SK-N-SH treated with all-trans-retinoic acid at 6 μM for 48 hours (cell line): ENCODE measurements around the gene CPTP.

ENCODE experiments used
- ATAC-seq: fragments of 200-7000 bp; cut with Tn5 transposase; 3 replicates; pipeline ENCODE4 v1.9.1; 2020; ENCODE audit warnings: mild to moderate bottlenecking, moderate library complexity
- ARNTL ChIP-seq: fragments of 450-650 bp; formaldehyde crosslinking; IDR thresholded peaks from 2 replicates; pipeline ENCODE4 v1.5.0; 2020; ENCODE audit warnings: low read depth, mild to moderate bottlenecking, moderate library complexity, borderline replicate concordance
- BACH2 ChIP-seq: fragments of 250-450 bp; sonication (Bioruptor Pico); IDR thresholded peaks from 2 replicates; pipeline ENCODE4 v1.9.0; 2021; ENCODE audit warnings: mild to moderate bottlenecking, borderline replicate concordance
- CSRNP3 ChIP-seq: fragments of 250-450 bp; sonication (Bioruptor Pico); IDR thresholded peaks from 2 replicates; pipeline ENCODE4 v1.5.1; 2021; ENCODE audit warnings: mild to moderate bottlenecking, moderate library complexity
- ESRRG ChIP-seq: fragments of 250-450 bp; sonication (Bioruptor Pico); IDR thresholded peaks from 2 replicates; pipeline ENCODE4 v1.6.1; 2021; ENCODE audit warnings: mild to moderate bottlenecking
- GLIS3 ChIP-seq: fragments of 250-450 bp; sonication (Bioruptor Pico); IDR thresholded peaks from 2 replicates; pipeline ENCODE4 v1.5.0; 2020; ENCODE audit warnings: mild to moderate bottlenecking, moderate library complexity
- ISL1 ChIP-seq: fragments of 250-450 bp; sonication (Bioruptor Pico); IDR thresholded peaks from 2 replicates; pipeline ENCODE4 v2.1.2; 2022; ENCODE audit warnings: mild to moderate bottlenecking, moderate library complexity
- OSR1 ChIP-seq: fragments of 250-450 bp; sonication (Bioruptor Pico); IDR thresholded peaks from 2 replicates; pipeline ENCODE4 v1.8.0; 2022; ENCODE audit warnings: moderate library complexity, mild to moderate bottlenecking, inconsistent platforms
- PPARA ChIP-seq: fragments of 250-450 bp; sonication (Bioruptor Pico); IDR thresholded peaks from 2 replicates; pipeline ENCODE4 v1.5.0; 2020; ENCODE audit warnings: mild to moderate bottlenecking, borderline replicate concordance
- SNAI2 ChIP-seq: fragments of 250-450 bp; sonication (Bioruptor Pico); IDR thresholded peaks from 2 replicates; pipeline ENCODE4 v1.5.0; 2020; ENCODE audit warnings: mild to moderate bottlenecking, moderate library complexity
- TCF4 ChIP-seq: fragments of 250-450 bp; sonication (Bioruptor Pico); IDR thresholded peaks from 2 replicates; pipeline ENCODE4 v1.8.0; 2021; ENCODE audit warnings: mild to moderate bottlenecking, moderate library complexity, borderline replicate concordance
- TOX ChIP-seq: fragments of 250-450 bp; sonication (Bioruptor Pico); IDR thresholded peaks from 2 replicates; pipeline ENCODE4 v1.8.0; 2021; ENCODE audit warnings: mild to moderate bottlenecking, moderate library complexity, borderline replicate concordance
- ZC3H10 ChIP-seq: fragments of 250-450 bp; sonication (Bioruptor Pico); IDR thresholded peaks from 2 replicates; pipeline ENCODE4 v1.5.1; 2021; ENCODE audit warnings: mild to moderate bottlenecking, moderate library complexity
- ZFP3 ChIP-seq: fragments of 250-450 bp; sonication (Bioruptor Pico); IDR thresholded peaks from 2 replicates; pipeline ENCODE4 v1.5.0; 2020; ENCODE audit warnings: mild to moderate bottlenecking, moderate library complexity
- ZFP30 ChIP-seq: fragments of 450-650 bp; formaldehyde crosslinking; IDR thresholded peaks from 2 replicates; pipeline ENCODE4 v1.5.0; 2022; ENCODE audit warnings: mild to moderate bottlenecking, moderate library complexity
- ZNF565 ChIP-seq: fragments of 450-650 bp; formaldehyde crosslinking; conservative IDR thresholded peaks from 2 replicates; pipeline ENCODE4 v1.5.0; 2020; ENCODE audit warnings: low read depth, mild to moderate bottlenecking, moderate library complexity
- ZNF70 ChIP-seq: fragments of 450-650 bp; formaldehyde crosslinking; IDR thresholded peaks from 2 replicates; pipeline ENCODE4 v1.5.0; 2020; ENCODE audit warnings: mild to moderate bottlenecking, moderate library complexity
- ZNF8 ChIP-seq: fragments of 450-650 bp; formaldehyde crosslinking; IDR thresholded peaks from 2 replicates; pipeline ENCODE4 v1.5.0; 2020; ENCODE audit warnings: mild to moderate bottlenecking, moderate library complexity
- TF ChIP-seq, protein P1 (sequence below): fragments of 250-450 bp; sonication (Bioruptor Pico); IDR thresholded peaks from 2 replicates; pipeline ENCODE4 v1.8.0; 2020; ENCODE audit warnings: mild to moderate bottlenecking, moderate library complexity, borderline replicate concordance
- TF ChIP-seq, protein P2 (sequence below): fragments of 250-450 bp; sonication (Bioruptor Pico); IDR thresholded peaks from 2 replicates; pipeline ENCODE4 v1.5.0; 2020; ENCODE audit warnings: mild to moderate bottlenecking, moderate library complexity
- TF ChIP-seq, protein P3 (sequence below): fragments of 250-450 bp; sonication (Bioruptor Pico); IDR thresholded peaks from 2 replicates; pipeline ENCODE4 v1.5.1; 2020; ENCODE audit warnings: low read depth, mild to moderate bottlenecking, moderate library complexity

The CPTP gene

GRCh38 chr1:1296070-1297061 is 28.2 kb upstream of the CPTP start:
- TF ChIP-seq, protein P1, sequence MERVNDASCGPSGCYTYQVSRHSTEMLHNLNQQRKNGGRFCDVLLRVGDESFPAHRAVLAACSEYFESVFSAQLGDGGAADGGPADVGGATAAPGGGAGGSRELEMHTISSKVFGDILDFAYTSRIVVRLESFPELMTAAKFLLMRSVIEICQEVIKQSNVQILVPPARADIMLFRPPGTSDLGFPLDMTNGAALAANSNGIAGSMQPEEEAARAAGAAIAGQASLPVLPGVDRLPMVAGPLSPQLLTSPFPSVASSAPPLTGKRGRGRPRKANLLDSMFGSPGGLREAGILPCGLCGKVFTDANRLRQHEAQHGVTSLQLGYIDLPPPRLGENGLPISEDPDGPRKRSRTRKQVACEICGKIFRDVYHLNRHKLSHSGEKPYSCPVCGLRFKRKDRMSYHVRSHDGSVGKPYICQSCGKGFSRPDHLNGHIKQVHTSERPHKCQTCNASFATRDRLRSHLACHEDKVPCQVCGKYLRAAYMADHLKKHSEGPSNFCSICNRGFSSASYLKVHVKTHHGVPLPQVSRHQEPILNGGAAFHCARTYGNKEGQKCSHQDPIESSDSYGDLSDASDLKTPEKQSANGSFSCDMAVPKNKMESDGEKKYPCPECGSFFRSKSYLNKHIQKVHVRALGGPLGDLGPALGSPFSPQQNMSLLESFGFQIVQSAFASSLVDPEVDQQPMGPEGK (CRISPR knock-in tag), result no peak
- TF ChIP-seq SNAI2, result no peak
- no peak for TF ChIP-seq ARNTL (CRISPR knock-in tag)
- TF ChIP-seq BACH2 (CRISPR knock-in tag), result no peak
- TF ChIP-seq PPARA (CRISPR knock-in tag), result no peak
- TF ChIP-seq TOX (CRISPR knock-in tag), result no peak
- no peak for TF ChIP-seq CSRNP3
- TF ChIP-seq ISL1 (CRISPR knock-in tag), result no peak
- no peak for TF ChIP-seq ZNF8
- TF ChIP-seq OSR1 (CRISPR knock-in tag), result no peak
- TF ChIP-seq, protein P2, sequence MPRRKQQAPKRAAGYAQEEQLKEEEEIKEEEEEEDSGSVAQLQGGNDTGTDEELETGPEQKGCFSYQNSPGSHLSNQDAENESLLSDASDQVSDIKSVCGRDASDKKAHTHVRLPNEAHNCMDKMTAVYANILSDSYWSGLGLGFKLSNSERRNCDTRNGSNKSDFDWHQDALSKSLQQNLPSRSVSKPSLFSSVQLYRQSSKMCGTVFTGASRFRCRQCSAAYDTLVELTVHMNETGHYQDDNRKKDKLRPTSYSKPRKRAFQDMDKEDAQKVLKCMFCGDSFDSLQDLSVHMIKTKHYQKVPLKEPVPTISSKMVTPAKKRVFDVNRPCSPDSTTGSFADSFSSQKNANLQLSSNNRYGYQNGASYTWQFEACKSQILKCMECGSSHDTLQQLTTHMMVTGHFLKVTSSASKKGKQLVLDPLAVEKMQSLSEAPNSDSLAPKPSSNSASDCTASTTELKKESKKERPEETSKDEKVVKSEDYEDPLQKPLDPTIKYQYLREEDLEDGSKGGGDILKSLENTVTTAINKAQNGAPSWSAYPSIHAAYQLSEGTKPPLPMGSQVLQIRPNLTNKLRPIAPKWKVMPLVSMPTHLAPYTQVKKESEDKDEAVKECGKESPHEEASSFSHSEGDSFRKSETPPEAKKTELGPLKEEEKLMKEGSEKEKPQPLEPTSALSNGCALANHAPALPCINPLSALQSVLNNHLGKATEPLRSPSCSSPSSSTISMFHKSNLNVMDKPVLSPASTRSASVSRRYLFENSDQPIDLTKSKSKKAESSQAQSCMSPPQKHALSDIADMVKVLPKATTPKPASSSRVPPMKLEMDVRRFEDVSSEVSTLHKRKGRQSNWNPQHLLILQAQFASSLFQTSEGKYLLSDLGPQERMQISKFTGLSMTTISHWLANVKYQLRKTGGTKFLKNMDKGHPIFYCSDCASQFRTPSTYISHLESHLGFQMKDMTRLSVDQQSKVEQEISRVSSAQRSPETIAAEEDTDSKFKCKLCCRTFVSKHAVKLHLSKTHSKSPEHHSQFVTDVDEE, result no peak
- no peak for TF ChIP-seq ESRRG
- no peak for TF ChIP-seq TCF4 (CRISPR knock-in tag)
- TF ChIP-seq, protein P3, sequence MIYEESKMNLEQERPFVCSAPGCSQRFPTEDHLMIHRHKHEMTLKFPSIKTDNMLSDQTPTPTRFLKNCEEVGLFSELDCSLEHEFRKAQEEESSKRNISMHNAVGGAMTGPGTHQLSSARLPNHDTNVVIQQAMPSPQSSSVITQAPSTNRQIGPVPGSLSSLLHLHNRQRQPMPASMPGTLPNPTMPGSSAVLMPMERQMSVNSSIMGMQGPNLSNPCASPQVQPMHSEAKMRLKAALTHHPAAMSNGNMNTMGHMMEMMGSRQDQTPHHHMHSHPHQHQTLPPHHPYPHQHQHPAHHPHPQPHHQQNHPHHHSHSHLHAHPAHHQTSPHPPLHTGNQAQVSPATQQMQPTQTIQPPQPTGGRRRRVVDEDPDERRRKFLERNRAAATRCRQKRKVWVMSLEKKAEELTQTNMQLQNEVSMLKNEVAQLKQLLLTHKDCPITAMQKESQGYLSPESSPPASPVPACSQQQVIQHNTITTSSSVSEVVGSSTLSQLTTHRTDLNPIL, result no peak
- TF ChIP-seq ZNF565 (CRISPR knock-in tag), result no peak
- TF ChIP-seq ZFP3, result no peak
- no peak for TF ChIP-seq ZC3H10 (CRISPR knock-in tag)
- TF ChIP-seq ZNF70 (CRISPR knock-in tag), result no peak
- no peak for TF ChIP-seq ZFP30
- TF ChIP-seq, all 23 proteins: peak for 0
- ATAC-seq, result no peak

DNA sequence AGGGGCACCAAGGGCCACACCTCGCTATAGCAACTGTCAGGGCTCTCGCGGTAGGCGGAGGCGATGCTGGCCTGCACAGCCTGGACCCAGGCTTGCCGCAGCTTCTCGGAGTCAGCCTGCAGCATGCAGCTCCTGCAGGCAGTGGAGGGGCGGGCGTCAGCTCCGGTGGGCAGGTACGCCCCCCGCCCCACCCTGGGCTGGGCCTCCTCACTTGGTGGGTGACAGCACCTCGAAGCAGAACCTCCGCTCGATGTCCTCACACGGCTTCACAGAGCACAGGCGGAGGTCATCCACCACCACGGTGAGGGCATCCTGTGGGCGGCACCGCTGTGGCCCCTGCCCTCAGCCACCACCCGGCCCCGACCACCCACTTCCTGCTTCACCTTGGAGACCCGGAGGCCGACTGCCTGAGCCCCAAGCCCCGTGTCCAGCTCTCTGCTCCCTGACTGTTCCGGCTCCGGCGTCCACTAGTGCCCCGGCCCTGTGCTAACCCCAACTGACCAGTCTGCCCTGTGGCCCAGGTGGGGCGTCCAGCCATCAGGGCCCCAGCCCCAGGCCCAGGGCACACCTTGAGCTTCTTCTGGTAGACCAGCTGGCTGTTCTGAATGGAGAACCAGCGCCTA is 26.7 kb upstream of the CPTP start:
- TF ChIP-seq ZC3H10 (CRISPR knock-in tag), result no peak
- no peak for ATAC-seq

- TF ChIP-seq, protein P3, result no peak
- TF ChIP-seq GLIS3 (CRISPR knock-in tag), result no peak
- TF ChIP-seq OSR1 (CRISPR knock-in tag), result no peak
- ATAC-seq, result 0 out of 3 replicates have a peak, but pooled peaks have one; percentile 11
Observed at GRCh38 chr1:1298861-1299685, 25.5 kb upstream of the CPTP start.
